MM.1S (cell line): Measurements from ENCODE around the gene RPS18.
"Not testable (repeated sequence)": the region's sequence is repeated elsewhere in the genome, so short reads cannot be mapped to it uniquely, and the experiment has no call there.

ENCODE experiments used
- DNase-seq: peaks from one replicate; pipeline ENCODE4 v3.0.0-alpha.2; 2015
- H2AFZ ChIP-seq: fragments of 300-600 bp; sonication (generic); 2 replicates; pipeline ENCODE4 v1.6.0; 2016; ENCODE audit warnings: antibody characterized with exemption, low read length
- H3F3A ChIP-seq: fragments of 300-600 bp; sonication (generic); 2 replicates; pipeline ENCODE4 v1.6.1; 2016; ENCODE audit warnings: mild to moderate bottlenecking, antibody characterized with exemption, low read length, moderate library complexity, mixed read lengths; ENCODE audit not compliant: insufficient read depth
- H3K27ac ChIP-seq: fragments of 300-600 bp; sonication (generic); 2 replicates; pipeline ENCODE4 v1.5.1; 2016; ENCODE audit warnings: mild to moderate bottlenecking, low read length
- H3K27me3 ChIP-seq: fragments of 300-600 bp; sonication (generic); replicated peaks from 2 replicates; pipeline ENCODE4 v1.6.0; 2016; ENCODE audit warnings: low read length; ENCODE audit not compliant: insufficient read depth
- H3K36me3 ChIP-seq: fragments of 300-600 bp; sonication (generic); replicated peaks from 2 replicates; pipeline ENCODE4 v1.6.1; 2016; ENCODE audit warnings: mild to moderate bottlenecking, low read length, mixed read lengths; ENCODE audit not compliant: insufficient read depth
- H3K4me1 ChIP-seq: fragments of 300-600 bp; sonication (generic); 2 replicates; pipeline ENCODE4 v1.6.1; 2016; ENCODE audit warnings: low read length, mixed read lengths
- H3K4me2 ChIP-seq: fragments of 300-600 bp; sonication (generic); 2 replicates; pipeline ENCODE4 v1.6.0; 2016; ENCODE audit warnings: low read depth, low read length
- H3K4me3 ChIP-seq: fragments of 300-600 bp; sonication (generic); 2 replicates; pipeline ENCODE4 v1.5.1; 2016; ENCODE audit warnings: low read length, mixed read lengths
- H3K79me2 ChIP-seq: fragments of 300-600 bp; sonication (generic); 2 replicates; pipeline ENCODE4 v1.6.1; 2016; ENCODE audit warnings: mixed run types, low read length, mixed read lengths
- H3K9ac ChIP-seq: fragments of 300-600 bp; sonication (generic); 2 replicates; pipeline ENCODE4 v1.6.1; 2016; ENCODE audit warnings: low read length, mixed read lengths
- H3K9me2 ChIP-seq: fragments of 300-600 bp; sonication (generic); replicated peaks from 2 replicates; pipeline ENCODE4 v1.6.1; 2016; ENCODE audit warnings: mild to moderate bottlenecking, low read length, mixed read lengths; ENCODE audit not compliant: insufficient read depth
- H3K9me3 ChIP-seq: fragments of 300-600 bp; sonication (generic); replicated peaks from 2 replicates; pipeline ENCODE4 v1.6.1; 2016; ENCODE audit warnings: mild to moderate bottlenecking, low read length, mixed read lengths; ENCODE audit not compliant: insufficient read depth
- H4K20me1 ChIP-seq: fragments of 300-600 bp; sonication (generic); 2 replicates; pipeline ENCODE4 v1.6.1; 2016; ENCODE audit warnings: mild to moderate bottlenecking, low read length, moderate library complexity, mixed read lengths; ENCODE audit not compliant: insufficient read depth
- CTCF ChIP-seq: fragments of 300-600 bp; sonication (generic); IDR thresholded peaks from 2 replicates; pipeline ENCODE4 v1.5.1; 2016; ENCODE audit warnings: antibody characterized with exemption, low read length, mixed read lengths
- EZH2 ChIP-seq: fragments of 300-600 bp; sonication (generic); optimal IDR thresholded peaks from 2 replicates; pipeline ENCODE3; 2017; ENCODE audit warnings: low read depth, mild to moderate bottlenecking, antibody characterized with exemption, low read length, mixed read lengths
- EZH2phosphoT487 ChIP-seq: fragments of 300-600 bp; sonication (generic); IDR thresholded peaks from 2 replicates; pipeline ENCODE4 v1.6.1; 2018; ENCODE audit warnings: antibody characterized with exemption, low read length

The RPS18 gene

GRCh38 chr6:33252759-33253158 is 19.1 kb upstream of the RPS18 start:
- no peak overlapping the region for H3K9ac ChIP-seq
- no peak overlapping the region for H3K4me2 ChIP-seq
- no peaks in the 10 kb centered on the region for H3K9me2 ChIP-seq
- H3K79me2 ChIP-seq, result peaks cover 12% of the 10 kb centered on the region
- H4K20me1 ChIP-seq, result no peaks in the 10 kb centered on the region
- H3K4me1 ChIP-seq, result peaks cover 10% of the 10 kb centered on the region
- no peaks in the 10 kb centered on the region for H3K36me3 ChIP-seq
- TF ChIP-seq EZH2phosphoT487, result no peak
- TF ChIP-seq EZH2, result no peak
- no peak for TF ChIP-seq CTCF
- no peak for DNase-seq
- H2AFZ ChIP-seq, result no peak overlapping the region
- no peaks in the 10 kb centered on the region for H3K27me3 ChIP-seq
- peaks cover 6% of the 10 kb centered on the region for H3F3A ChIP-seq
- no peaks in the 10 kb centered on the region for H3K9me3 ChIP-seq
- no peak overlapping the region for H3K27ac ChIP-seq
- H3K4me3 ChIP-seq, result no peak overlapping the region

GRCh38 chr6:33254591-33254990 is 17.3 kb upstream of the RPS18 start:
- H3K9me2 ChIP-seq, result no peaks in the 10 kb centered on the region
- no peaks in the 10 kb centered on the region for H3K27me3 ChIP-seq
- H4K20me1 ChIP-seq, result no peaks in the 10 kb centered on the region
- peaks cover 8% of the 10 kb centered on the region for H3K4me1 ChIP-seq
- H3K79me2 ChIP-seq, result peaks cover 12% of the 10 kb centered on the region
- H3K4me2 ChIP-seq, result no peak overlapping the region
- H3K36me3 ChIP-seq, result no peaks in the 10 kb centered on the region
- no peaks in the 10 kb centered on the region; the same call in 1 of the 2 replicates for H3F3A ChIP-seq
- no peak overlapping the region for H2AFZ ChIP-seq
- H3K4me3 ChIP-seq, result no peak overlapping the region
- no peak overlapping the region for H3K27ac ChIP-seq
- no peak overlapping the region for H3K9ac ChIP-seq
- H3K9me3 ChIP-seq, result no peaks in the 10 kb centered on the region
- DNase-seq, result no peak
- TF ChIP-seq EZH2phosphoT487 (no peak), EZH2 (no peak), CTCF (no peak)

GRCh38 chr6:33259032-33259431 is 12.8 kb upstream of the RPS18 start:
- H3K4me3 ChIP-seq, result no peak overlapping the region
- no peaks in the 10 kb centered on the region for H3K9me2 ChIP-seq
- no peaks in the 10 kb centered on the region for H3K9me3 ChIP-seq
- no peak overlapping the region for H3K9ac ChIP-seq
- no peaks in the 10 kb centered on the region for H3K27me3 ChIP-seq
- no peak overlapping the region for H3K27ac ChIP-seq
- no peak overlapping the region for H2AFZ ChIP-seq
- no peak for DNase-seq
- H3K79me2 ChIP-seq, result no peaks in the 10 kb centered on the region
- no peaks in the 10 kb centered on the region for H3K36me3 ChIP-seq
- H3K4me2 ChIP-seq, result no peak overlapping the region
- no peaks in the 10 kb centered on the region for H4K20me1 ChIP-seq
- no peaks in the 10 kb centered on the region for H3K4me1 ChIP-seq
- TF ChIP-seq EZH2phosphoT487 (no peak), CTCF (no peak), EZH2 (no peak)
- no peaks in the 10 kb centered on the region; the same call in 1 of the 2 replicates for H3F3A ChIP-seq

GRCh38 chr6:33262490-33262889 is 9.4 kb upstream of the RPS18 start:
- not testable (repeated sequence) for DNase-seq, H4K20me1 ChIP-seq, H3K4me3 ChIP-seq, H3F3A ChIP-seq, H3K27me3 ChIP-seq, H2AFZ ChIP-seq, H3K27ac ChIP-seq, H3K4me1 ChIP-seq, H3K79me2 ChIP-seq, H3K9me3 ChIP-seq, H3K36me3 ChIP-seq, H3K9me2 ChIP-seq, H3K9ac ChIP-seq, H3K4me2 ChIP-seq
